Activated naive CD4-positive, alpha-beta T cell treated with anti-CD3 and anti-CD28 coated beads, Interleukin-2, amount 50 U/mL, for 16 hours (primary cell): ENCODE results near the gene GNB1L.
A peak's percentile ranks its signal among the peaks of the same experiment; 100 is the strongest.
"Not testable (repeated sequence)": the region's sequence is repeated elsewhere in the genome, so short reads cannot be mapped to it uniquely, and the experiment has no call there.

Experiments
- DNase-seq: peaks from one replicate; pipeline ENCODE4 v3.0.0-alpha.2; 2020

Gene GNB1L

DNA sequence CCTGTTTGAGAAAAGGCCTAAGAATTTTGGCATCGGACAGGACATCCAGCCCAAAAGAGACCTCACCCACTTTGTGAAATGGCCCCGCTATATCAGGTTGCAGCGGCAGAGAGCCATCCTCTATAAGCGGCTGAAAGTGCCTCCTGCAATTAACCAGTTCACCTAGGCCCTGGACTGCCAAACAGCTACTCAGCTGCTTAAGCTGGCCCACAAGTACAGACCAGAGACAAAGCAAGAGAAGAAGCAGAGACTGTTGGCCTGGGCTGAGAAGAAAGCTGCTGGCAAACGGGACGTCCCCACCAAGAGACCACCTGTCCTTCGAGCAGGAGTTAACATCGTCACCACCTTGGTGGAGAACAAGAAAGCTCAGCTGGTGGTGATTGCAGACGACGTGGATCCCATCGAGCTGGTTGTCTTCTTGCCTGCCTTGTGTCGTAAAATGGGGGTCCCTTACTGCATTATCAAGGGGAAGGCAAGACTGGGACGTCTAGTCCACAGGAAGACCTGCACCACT, 62.2 kb downstream of the GNB1L start:
- DNase-seq, result not testable (repeated sequence)

DNA sequence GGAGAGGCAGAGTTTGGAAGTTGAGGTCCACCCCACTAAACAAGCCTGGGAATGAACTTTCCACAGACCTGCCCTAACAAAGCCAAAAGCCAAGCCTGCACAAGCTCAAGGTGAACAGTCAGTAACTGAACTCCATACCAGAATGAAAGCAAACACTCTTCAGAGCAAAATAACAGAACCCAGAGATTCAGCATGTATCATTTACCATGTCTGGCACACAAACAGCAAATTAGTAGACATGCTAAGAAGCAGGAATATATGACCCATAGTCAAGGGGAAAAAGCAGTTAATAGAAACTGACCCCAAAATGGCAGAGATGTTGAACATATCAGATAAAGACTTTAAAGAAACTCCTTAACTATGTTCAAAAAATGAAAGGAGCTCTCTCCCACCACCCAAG, 62.8 kb downstream of the GNB1L start:
- no peak for DNase-seq

DNA sequence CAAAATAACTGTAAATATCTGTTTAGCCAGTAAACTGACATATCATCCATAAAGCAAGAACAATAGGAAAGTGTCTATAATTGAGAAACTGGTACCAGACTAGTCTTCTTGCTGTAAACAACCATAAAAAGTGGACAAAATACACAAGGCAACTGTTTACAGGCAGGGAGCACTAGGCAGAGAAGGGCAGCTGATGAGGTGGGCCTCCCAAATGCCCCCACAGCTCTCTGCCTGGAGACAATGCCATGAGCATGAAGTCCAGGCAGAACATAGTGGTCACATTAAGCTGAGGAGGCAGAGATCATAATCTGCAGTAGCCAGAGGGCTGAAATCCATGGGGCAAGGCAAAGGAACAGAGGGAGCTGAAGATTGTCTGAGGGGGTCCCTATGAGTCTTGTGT, 63.4 kb downstream of the GNB1L start:
- DNase-seq, result no peak

DNA sequence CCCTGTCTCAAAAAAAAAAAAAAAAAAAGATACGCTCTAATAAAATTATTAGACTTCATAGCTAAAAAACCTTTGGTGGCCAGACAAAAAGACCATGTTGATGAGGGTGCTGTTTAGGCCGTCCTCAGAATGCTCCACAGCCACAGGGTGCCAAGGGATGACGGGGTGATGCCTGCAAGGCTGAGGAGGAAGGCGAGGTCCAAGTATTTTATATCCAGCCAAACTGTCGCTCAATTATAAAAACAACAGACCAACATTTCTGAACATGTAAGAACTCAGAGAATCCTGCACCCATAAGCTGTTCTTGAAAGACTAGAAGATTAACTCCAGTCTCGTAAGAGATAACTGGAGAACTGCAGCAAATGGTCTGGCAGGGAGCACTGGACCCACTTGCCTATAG, 64.8 kb downstream of the GNB1L start:
- no peak for DNase-seq

DNA sequence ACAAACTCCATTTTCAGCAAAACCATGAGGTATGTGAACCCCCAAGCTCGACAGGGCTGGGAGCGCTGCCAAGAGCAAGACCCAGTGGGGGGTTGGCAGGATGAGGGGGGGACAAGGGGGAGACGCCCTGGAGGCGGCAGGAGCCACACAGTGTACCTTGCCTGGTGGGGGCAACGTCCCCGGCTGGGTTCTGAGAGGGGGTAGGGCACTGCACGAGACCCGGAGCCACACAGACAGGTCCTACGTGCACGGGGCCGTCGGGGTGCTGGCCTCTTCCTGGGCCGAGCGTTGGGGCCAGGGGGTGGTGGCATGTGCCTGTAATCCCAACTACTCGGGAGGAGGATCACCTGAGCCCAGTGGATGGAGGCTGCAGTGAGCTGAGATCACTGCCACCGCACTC, 65.3 kb downstream of the GNB1L start:
- no peak for DNase-seq

DNA sequence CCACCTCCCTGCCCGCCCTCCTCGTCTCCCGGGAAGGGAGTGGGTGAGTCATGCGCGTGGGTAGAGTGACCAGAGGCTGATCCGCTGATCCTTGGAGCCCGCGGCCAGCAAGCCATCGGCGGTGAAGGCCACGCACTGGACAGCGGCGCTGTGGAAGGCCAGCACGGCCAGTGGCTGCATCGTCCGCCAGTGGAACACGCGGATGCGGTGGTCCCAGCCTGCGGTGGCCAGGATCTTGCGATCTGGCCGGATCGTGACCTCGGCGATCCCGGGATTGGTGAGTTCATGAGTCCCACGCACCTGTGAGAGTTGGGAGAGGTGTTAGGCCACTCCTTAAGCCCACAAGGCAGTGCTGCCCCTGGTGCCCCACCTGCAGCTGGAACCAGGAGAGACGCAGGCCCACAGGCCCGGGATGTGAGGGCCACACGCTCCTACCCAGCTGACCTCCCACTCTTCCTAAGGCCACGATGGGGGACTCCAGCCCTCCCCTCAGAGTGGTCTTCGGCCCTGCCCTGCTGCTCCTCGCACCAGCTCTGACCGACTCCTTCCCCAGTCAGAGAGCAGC, 65.9 kb downstream of the GNB1L start:
- DNase-seq, result no peak

DNA sequence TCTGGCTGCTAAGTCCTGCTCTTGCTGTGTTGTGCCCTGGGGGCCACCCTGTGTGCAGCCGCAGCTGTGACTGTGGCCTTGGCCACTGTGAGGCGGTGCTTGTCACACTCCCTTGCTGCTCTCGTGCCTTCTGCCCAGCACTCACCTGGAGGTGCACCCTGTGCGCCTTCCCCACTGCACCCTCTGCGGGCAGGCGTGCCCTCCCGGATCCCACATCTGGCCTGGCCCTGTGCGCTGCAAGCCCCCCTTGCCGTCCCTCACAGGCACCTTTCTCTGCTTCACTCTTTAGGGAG, 66.9 kb downstream of the GNB1L start:
- no peak for DNase-seq

DNA sequence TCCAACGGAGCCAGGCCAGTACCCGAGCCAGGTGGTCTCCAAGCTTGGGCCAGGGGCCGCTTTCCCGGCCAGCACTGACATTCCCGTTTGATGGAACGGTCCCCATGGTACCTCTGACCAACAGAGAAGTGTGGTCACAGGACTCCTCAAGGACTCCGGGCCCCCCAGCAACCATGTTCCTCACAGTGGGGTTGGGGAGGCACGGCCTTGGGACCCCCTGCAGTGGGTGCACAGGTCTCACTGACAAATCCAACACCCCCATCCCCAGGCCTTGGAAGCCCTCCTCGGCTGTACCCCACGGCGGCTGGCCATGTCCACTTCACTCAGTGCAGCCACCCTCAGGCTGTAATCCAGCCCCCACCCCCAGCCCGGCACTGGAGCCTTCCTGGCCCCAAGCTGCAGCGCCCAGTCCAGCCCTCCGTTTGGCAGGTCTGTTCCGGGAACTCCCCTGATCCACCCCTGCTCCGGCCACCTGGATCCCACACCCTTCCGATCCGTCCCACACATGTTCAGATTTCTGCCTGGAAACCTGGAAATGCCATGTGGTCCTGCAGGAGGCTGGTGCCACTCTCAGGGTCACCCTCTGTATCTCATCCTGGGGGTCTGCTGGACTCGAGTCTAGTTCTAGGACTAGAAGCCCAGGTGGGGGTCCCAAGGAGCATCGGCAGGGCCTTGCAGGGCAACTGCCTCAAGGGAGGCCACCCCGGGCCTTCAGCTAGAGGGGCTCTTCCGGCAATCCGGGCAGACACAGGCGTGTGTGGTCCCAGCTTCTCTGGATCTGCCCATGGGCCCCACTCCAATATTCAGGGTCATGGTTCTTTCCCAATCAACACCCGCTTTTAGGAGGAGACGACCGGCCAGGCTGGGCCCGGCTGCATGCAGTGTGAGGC, 67.5 kb downstream of the GNB1L start:
- no peak for DNase-seq

DNA sequence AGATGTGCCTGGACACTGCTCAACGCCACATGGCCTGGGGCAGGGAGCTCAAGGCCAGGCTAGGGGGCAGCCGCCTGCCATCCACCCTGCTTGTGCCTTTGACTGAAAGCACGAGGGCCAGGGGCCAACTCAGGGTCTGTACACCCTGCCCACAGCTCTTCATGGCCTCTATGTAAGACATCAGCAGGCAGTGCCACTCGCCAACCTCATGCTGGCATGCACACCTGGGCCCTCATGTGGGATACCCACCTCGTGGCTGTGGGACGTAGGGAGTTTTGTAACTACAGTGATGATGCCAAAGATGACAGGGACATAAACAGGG, 68.4 kb downstream of the GNB1L start:
- DNase-seq, result no peak

DNA sequence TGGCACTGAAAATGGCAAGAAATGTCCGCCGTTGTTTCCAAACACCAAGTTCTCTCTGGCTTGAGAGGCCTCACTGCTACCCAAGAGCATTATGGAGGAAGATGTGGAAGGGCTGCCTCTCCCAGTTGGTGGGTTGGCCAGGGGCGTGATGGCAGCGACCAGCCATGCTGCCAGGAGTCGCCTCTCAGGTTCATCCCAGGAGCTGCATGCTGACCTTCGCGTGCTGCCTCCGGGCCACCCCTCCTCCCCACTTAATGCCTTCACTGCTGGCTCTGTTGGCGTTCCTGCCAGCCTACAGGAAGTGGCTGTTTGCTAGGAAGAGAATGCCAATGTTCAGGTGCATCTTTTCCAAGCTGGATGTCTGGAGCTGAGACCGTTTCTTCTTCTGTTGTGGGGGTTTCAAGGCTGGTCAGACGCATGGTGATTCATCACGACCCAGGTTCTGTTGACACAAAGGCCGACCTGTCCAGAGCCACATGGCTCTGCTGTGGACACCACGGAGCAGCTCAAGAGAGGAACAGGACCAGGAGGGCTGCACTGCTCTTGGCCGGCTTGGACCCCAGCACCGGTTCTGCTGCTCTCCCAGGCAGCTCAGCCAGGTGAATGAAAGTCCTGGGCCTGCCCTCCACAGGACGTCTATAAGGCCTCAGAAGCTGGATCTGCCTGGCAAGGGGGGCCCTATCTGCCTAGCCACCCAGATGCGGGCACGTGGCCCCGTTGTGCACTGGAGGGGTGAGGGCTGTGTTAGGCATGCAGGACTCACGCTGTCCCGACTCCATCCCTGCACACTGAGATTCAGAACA, 69.0 kb downstream of the GNB1L start:
- no peak for DNase-seq

DNA sequence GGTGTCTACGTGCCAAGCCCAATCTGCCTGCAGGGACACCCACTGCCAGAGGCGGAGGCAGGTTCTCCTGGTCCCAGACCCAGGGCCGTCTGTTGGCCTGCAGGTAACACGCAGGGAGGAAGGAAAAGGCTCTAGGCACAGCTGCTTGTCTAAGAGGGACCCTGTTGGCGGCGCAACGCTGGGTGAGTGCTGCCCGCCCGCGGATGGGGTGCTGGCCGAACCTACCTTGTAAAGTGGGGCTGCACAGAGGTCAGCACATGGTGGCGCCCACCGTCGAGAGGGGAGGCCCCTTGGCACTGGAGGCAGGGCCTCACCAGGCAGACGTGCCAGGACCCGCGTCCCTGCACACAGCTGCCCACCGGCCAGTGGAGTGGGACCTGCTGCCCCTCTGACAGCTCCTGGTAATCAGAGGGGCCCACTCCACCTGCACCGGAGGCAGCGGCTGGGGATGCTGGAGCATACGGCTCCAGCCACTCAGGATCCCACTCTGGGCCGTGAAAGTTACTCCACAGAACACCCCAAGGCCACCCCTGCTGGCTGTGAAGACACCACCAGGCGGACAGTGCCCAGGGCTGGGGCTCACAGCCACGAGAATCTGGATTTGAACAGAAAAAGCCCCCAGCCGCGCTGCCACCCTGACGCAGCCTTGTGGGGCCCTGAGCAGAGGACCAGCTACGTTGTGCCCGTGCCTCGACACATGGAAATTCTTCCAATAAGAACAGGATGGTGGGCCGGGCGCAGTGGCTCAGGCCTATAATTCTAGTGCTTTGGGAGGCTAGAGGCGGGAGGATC, 70.1 kb downstream of the GNB1L start:
- DNase-seq, result peak; percentile 8

DNA sequence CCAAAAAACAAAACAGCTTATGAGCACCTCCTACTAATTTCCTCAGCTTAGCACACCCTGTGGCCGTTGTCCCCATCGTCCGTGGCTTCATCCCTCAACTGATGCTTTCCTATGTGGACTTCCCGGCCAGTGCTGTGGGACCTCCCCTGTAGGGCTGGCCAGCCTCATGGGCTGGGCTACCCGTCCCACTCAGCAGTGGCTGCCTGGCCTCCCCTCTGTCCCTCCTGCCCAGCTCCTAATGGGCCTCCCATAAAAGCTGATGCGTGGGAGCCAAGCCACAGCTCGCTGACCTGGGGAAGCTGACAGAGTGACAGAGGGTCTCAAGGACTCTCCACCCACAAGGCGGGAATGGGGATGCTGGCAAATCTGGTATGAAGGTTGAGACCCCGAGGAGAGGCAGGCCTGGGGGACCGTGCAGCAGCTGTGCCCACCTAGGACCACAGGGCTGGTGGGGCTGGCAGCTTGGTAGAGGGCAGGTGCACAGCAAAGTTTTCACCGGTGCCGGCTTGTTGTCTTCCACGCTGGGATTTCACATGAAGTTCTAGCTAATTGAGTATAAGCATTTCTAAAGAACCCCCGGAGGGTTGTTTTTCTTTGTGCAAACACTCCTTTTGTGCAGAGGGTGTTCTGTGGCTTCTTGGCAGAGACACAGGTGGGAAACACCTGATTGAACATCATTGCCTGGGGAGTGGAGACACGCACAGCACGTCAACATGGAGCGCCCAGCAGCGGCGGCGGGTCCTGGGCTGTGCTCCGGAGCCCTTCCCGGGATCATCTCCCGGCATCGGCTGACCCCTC, 70.9 kb downstream of the GNB1L start:
- peak; percentile 5 for DNase-seq

DNA sequence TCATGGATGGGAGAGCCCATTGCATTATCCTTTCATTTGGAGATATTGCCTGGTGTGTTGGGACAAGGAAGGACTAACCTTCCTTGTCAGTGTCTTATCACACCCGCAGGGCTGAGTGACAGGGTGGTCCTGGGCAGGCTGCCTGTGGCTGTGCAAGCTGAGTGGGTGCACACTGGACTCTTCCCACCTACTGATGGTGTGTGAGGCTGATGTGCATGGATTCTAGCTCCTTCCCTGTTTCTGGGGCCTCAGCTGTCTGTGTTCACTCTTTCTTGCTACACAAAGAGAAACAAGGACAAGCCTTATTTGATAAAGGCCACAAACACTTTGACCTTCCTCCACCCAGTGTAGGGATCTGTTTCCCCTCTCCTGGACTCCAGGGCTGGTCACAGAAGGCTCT, 72.1 kb downstream of the GNB1L start:
- DNase-seq, result no peak

DNA sequence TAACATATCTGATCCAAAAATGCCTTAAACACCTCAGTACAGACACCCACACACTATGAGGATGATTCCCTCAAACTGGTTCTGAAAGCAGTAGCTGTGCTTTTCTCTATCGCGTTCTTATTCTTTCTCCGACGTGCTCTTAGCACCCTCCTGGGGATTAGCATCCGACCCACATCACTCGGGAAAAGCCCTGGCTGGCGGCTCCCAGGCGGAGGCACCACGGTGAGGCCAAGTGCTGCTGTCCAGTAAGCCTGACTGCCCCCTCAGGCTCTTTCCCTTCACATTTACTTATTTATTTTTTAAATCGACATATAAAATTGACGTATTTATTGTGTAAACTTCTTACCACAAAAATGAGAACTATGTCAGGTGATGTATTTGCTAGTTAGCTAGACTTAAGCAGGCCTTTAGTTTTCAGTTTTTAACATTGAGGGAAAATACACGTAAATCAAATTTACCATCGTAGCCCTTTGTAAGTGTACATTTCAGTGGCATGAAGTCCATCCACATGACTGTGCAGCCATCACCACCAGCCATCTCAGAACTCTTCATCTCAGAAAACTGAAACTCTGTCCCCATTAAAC, 74.9 kb downstream of the GNB1L start:
- no peak for DNase-seq

DNA sequence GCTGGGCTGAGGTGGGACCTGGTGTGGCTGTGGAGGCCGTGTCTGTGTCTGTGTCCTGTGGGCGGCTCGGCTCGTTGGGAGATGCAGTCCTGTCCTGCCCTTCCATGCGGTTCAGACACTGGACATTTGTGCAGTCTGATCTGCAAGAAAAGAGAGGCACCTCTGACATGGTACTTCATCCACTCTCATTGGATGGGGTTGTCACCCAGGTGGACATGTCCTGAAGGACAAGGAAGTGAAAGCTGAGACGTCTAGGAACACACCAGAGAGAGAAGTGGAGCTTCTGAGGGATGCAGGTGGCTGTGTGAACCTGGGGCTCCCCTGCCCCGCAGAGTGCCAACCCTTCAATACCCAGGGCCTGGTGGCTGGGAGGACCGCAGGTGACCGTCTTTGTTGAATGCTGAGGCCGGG, 75.7 kb downstream of the GNB1L start:
- DNase-seq, result peak; percentile 2

DNA sequence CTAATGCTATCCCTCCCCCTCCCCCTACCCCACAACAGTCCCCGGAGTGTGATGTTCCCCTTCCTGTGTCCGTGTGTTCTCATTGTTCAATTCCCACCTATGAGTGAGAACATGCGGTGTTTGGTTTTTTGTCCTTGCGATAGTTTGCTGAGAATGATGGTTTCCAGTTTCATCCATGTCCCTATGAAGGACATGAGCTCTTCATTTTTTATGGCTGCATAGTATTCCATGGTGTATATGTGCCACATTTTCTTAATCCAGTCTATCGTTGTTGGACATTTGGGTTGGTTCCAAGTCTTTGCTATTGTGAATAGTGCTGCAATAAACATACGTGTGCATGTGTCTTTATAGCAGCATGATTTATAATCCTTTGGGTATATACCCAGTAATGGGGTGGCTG, 77.5 kb downstream of the GNB1L start:
- not testable (repeated sequence) for DNase-seq

DNA sequence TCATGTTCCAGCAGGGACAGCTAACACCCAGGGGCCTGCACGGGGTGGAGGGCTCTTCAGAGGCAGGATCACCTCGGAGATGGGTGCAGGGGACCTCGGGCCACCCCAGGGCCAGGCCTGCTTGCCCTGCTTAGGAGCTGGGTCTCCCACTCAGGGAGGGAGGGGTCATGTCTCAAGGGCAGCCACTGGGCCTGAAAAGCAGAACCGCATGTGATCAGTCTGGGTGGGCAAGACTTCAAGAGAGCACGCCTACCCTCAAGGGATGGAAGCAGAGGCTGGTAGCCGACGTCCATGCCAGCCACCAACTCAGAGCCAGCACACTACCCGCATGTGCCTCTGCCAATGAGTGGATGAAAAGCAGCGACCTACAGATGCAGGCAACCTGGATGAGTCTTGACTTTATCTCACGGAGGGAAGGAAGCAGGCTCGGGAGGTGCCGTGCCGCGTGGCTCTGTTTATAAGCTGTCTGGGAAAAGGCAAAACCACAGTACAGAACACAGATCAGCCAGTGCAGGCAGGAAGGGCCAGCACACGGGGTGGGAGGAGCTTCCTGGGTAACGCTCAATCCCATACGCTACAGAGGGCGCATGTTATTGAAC, 78.1 kb downstream of the GNB1L start:
- DNase-seq, result peak; percentile 6

DNA sequence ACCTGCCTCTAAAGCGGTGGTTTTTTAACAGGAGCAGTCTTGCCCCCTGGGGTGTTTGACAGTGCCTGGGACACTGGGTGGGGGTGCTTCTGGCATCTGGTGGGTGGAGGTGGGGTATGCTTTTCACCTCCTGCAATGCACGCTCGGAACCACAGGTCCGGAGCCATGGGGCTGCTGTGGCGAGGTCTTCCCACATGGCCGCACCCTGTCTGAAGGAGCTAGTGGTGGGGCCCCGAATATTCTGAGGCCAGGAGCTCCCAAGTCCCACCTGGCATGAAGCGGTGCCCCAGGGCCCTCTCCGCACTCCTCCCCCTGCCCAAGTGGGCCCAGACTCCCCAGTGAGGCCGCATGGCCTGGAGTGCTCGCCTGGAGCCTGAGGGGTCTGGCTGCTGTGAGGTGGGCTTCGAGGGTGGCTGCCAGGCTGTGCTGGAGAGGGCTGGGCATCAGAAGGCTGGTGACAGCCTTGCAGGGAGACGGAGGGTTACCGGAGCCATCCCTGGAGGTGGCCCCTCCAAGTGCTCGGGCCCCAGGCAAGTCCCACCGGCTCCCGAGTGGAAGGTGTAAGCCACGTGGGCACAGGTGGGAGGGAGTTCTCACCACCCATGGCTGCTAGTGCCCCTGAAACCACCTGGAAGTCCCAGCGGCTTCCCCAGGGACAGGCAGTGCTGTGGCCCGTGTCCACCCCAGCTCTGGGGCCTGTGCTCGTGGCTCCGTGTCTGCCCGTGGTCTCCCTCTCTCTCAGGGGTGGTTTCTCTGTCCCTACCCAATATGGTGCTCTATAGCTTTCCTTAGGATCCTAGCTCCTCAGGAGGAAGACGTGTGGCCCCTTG, 79.0 kb downstream of the GNB1L start:
- peak; percentile 5 for DNase-seq

DNA sequence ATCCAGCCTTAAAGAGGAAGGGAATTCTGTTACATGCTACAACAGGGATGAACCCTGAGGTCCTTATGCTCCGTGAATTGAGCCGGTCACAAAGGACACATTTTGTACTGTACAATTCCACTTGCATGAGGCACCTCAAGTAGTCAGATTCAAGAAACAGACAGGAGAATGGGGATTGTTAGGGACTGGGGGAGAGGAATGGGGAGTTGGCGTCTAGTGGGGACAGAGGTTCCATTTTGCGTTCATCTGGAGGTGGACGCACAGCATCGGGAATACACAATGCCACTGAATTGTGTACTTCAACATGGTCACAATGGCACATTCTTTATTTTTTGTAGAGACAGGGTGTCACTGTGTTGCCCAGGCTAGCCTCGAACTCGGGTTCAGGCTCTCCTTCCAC, 80.0 kb downstream of the GNB1L start:
- DNase-seq, result no peak

DNA sequence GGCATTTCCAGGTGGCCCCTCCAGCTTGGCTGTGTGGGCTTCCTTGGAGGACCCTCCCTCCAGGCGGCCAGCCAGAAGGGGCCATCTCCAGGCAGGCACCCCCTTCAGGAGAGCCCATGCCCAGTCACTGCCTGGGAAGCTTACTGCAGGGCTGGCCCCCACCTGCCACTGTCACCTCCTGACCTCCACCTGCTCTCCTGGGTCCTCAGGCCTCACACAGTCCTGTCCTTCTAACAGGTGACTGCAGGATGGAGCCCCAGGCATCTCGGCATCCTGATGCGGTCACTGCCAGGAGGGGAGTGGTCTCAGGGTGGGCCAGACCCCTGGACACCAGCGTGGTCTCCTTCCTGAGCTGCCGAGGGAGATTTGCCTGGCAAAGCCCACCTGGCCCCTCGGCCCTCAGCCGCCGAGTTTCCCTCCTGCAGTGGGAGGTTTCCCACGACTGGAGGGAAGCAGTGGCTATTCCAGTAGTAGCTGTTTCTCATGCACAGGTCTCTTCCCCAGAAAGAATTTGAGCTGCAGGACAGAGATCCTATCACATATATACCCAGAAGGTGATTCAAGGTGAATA, 81.1 kb downstream of the GNB1L start:
- no peak for DNase-seq
